ENCODE measurements around the gene BDH1. TPM values are rescaled to one million over a fixed set of nuclear protein-coding genes. Genes with fewer than 3 reads are reported as not detected.

Gene BDH1
- total and polyA plus RNA-seq, 2 of the 13 experiments (the other 11 are each of a cell fraction or from before 2014, with no cell fraction given) = 21.2 to 71.9 TPM

- peaks cover 11% of the 10 kb centered on the region for H3K9me3 ChIP-seq (ENCODE audit: low read length)
- ChIA-PET CTCF (ENCODE audit: low intra/inter-chr PET ratio, low total read pairs) (no interaction called here), POLR2A (interaction anchor here (1.9 to 2.4 kb wide), 2 partner anchors 14 to 17 kb away, joined by 6 to 28 read pairs; no protein-coding TSS in a partner anchor)
- DNase-seq (ENCODE audit: low spot score) = no peak
- H3K4me2 ChIP-seq (ENCODE audit: low read depth, low read length) = peak overlapping the region; percentile 13; the same call in 1 of the 2 replicates
- no peak overlapping the region for H3K4me3 ChIP-seq (replicated peaks in 1 of 3; ENCODE audit: insufficient read depth in 1 of 3, low read depth in 2 of 3, low read length in 3 of 3)
- intact Hi-C loops (cut with micrococcal nuclease; ENCODE audit: unreplicated experiment) = no loop called here
- no peaks in the 10 kb centered on the region for H3K36me3 ChIP-seq (replicated peaks in 1 of 2; ENCODE audit: control insufficient read depth in 1 of 2, insufficient read depth in 2 of 2, low read length in 2 of 2)
- BruUV-seq (replicated peaks) = no TSS peak
- H3K79me2 ChIP-seq (ENCODE audit: insufficient read depth, low read length) = peaks cover 15% of the 10 kb centered on the region
- no peaks in the 10 kb centered on the region for H3K27me3 ChIP-seq (ENCODE audit: control insufficient read depth in 1 of 2, insufficient read depth in 2 of 2, low read length in 2 of 2)
- peak overlapping the region; percentile 84 for H3K27ac ChIP-seq (ENCODE audit: extremely low read length, insufficient read depth, low read length)
- H3K9ac ChIP-seq (ENCODE audit: insufficient read depth, low read depth, low read length) = no peak overlapping the region
- in situ Hi-C loops (cut with HindIII; ENCODE audit: extremely low pct_ligation_motif_present, low pct_unique_long_range_greater_than_20kb) = no loop called here
- H2AFZ ChIP-seq (ENCODE audit: low read length) = no peak overlapping the region
- no peak for FAIRE-seq
- peaks cover 69% of the 10 kb centered on the region for H3K4me1 ChIP-seq (ENCODE audit: insufficient read depth, low read length)
- ATAC-seq = no peak
- no peaks in the 10 kb centered on the region for H4K20me1 ChIP-seq (ENCODE audit: insufficient read depth, low read length)
- 98% methylated on average over 5 of the region's 5 CpGs for WGBS (ENCODE audit: low lambda C conversion rate)
- TF ChIP-seq ZNF275 (CRISPR knock-in tag; IDR thresholded peaks at IDR 0.05; ENCODE audit: borderline replicate concordance) (no peak), THAP9 (CRISPR knock-in tag; IDR thresholded peaks at IDR 0.05; ENCODE audit: borderline replicate concordance) (no peak), ZBTB20 (CRISPR knock-in tag; IDR thresholded peaks at IDR 0.05; ENCODE audit: borderline replicate concordance, low read depth) (no peak), CREB1 (IDR thresholded peaks at IDR 0.05) (no peak), CREB1 (CRISPR knock-in tag; IDR thresholded peaks at IDR 0.05) (no peak), SYNCRIP (IDR thresholded peaks at IDR 0.05; ENCODE audit: insufficient read depth, low read depth, low read length) (no peak), HBP1 (CRISPR knock-in tag; IDR thresholded peaks at IDR 0.05; ENCODE audit: low read depth) (no peak), TEF (CRISPR knock-in tag; IDR thresholded peaks at IDR 0.05) (no peak), ZNF317 (CRISPR knock-in tag; IDR thresholded peaks at IDR 0.05) (no peak), KDM5B (CRISPR knock-in tag; IDR thresholded peaks at IDR 0.05; ENCODE audit: borderline replicate concordance) (no peak), NONO (IDR thresholded peaks at IDR 0.05) (no peak), NONO (CRISPR knock-in tag; conservative IDR thresholded peaks at IDR 0.05) (no peak), TRIM22 (IDR thresholded peaks at IDR 0.05) (no peak), FOXP1 (IDR thresholded peaks at IDR 0.05) (no peak), FOXP1 (CRISPR knock-in tag; IDR thresholded peaks at IDR 0.05) (no peak), ZFP36 (IDR thresholded peaks at IDR 0.05; ENCODE audit: borderline replicate concordance, low read depth, low read length, partially characterized antibody) (no peak), PBX2 (CRISPR knock-in tag; IDR thresholded peaks at IDR 0.05) (no peak), ZNF383 (CRISPR knock-in tag; IDR thresholded peaks at IDR 0.05; ENCODE audit: borderline replicate concordance) (no peak)
These were observed 19.6 kb upstream of the BDH1 start for GRCh38 chr3:197575362-197575761.
